Kidney epithelial cell (primary cell): ENCODE results near the gene NT5C2. TPM values are rescaled to one million over a fixed set of nuclear protein-coding genes. Genes with fewer than 3 reads are reported as not detected.

Source experiments
- DNase-seq: peaks from one replicate; pipeline ENCODE4 v3.0.0-alpha.2; 2010; ENCODE audit warnings: low read depth
- H3K27me3 ChIP-seq: 2 replicates; pipeline ENCODE4 v1.6.0; 2011; ENCODE audit warnings: low read length; ENCODE audit not compliant: control insufficient read depth, insufficient read depth
- H3K36me3 ChIP-seq: 2 replicates; pipeline ENCODE4 v1.5.1; 2011; ENCODE audit warnings: low read length; ENCODE audit not compliant: control insufficient read depth, insufficient read depth
- H3K4me3 ChIP-seq: 2 replicates; pipeline ENCODE4 v1.5.1; 2011; ENCODE audit warnings: low read depth, mild to moderate bottlenecking, control low read depth, low read length
- CTCF ChIP-seq: IDR thresholded peaks from 2 replicates; pipeline ENCODE4 v1.5.1; 2011; ENCODE audit warnings: mild to moderate bottlenecking, moderate library complexity, low read length, control low read depth, inconsistent platforms; ENCODE audit not compliant: insufficient read depth, poor library complexity, severe bottlenecking
- total RNA-seq: library from RNA; depleted of rRNA; stranded (reverse); fragments of >200 nt; gene quantifications from 2 replicates; pipeline ENCODE4 v1.2.3, GENCODE V29; 2015

NT5C2 gene
- total RNA-seq, 1 donor from 2014 or later: 90.7 TPM

- no peak for DNase-seq
- Histone ChIP-seq H3K27me3 (no peaks in the 10 kb centered on the region), H3K36me3 (no peaks in the 10 kb centered on the region), H3K4me3 (no peak overlapping the region)
- TF ChIP-seq CTCF: no peak
These were observed 81.8 kb downstream of the NT5C2 start for GRCh38 chr10:103111031-103111917.

DNA sequence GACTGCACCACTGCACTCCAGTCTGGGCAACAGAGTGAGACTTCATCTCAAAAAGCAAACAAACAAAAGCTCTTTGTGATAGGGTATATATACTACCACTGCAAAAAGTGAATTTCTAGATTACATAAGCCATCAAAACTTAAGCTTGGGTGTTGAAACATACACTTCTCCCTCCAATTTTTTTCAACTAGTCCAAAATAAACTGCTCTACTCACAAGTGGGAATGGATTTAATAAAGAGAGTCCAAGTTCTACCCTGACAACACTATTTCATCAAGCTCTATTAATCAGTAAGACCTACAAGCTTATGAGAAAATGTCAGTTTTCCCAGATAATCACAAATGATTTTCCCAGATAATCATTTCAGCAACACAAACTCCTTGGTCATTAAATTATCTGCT, 82.7 kb downstream of the NT5C2 start:
- H3K36me3 ChIP-seq: no peaks in the 10 kb centered on the region
- TF ChIP-seq CTCF: no peak
- H3K4me3 ChIP-seq: no peak overlapping the region
- H3K27me3 ChIP-seq: no peaks in the 10 kb centered on the region
- DNase-seq: no peak

DNA sequence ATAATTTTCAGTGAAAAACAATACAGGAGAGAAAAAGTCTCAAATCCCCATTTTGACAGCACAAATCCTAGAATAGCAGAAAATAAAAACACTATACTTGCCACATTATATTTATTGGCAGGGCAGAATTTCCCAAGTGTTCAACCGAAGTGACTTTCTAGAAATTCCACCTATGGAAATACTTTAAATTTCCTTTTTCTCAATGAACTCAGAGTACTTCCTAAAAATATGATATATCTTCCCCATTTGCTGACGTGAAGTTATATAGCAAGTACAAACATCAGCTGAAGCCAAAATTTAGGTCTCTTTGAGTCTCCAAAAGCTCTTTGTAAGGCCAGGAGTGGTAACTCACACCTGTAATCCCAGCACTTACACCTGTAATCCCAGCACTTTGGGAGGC, 83.3 kb downstream of the NT5C2 start:
- TF ChIP-seq CTCF: no peak
- Histone ChIP-seq H3K4me3 (no peak overlapping the region), H3K27me3 (no peaks in the 10 kb centered on the region), H3K36me3 (no peaks in the 10 kb centered on the region)
- DNase-seq: no peak

DNA sequence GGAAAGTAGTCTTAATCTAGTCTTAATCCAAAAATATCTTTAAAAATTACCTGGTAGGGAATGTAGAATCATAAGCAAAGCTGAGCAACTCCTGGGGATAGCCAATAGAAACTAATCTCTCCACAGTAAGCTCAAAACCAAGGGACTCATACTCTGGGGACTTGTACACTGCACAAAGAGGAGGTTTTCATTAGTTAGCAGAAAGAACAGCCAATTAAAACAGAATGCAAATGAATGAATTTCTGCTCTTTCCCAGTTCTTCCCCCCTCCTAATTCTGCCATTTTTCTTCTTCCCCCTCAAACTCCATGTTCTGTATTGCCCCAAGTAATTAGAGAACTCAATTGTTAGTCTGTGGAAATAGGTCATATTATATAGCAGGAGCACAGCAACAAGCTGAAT, 86.5 kb downstream of the NT5C2 start:
- H3K27me3 ChIP-seq: no peaks in the 10 kb centered on the region

DNA sequence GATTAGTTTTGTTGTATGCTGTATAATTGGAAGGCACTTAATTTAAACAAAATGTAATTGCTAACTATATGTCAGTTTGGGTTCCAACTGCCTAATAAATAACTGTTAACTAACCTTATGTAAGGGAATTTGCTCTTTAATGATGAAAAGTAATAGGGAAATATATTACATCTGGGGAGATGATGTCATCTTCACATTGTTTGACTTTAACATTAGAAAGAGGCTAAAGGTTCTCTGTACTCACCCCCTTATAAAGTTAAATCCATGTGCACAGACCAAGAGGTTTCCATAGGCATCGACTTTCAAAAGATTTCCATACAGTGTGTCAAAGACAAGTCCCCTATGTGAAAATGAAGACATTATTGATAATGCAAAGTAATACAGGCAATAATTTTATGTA, 87.6 kb downstream of the NT5C2 start:
- Histone ChIP-seq H3K36me3 (no peaks in the 10 kb centered on the region), H3K27me3 (no peaks in the 10 kb centered on the region), H3K4me3 (no peak overlapping the region)
- TF ChIP-seq CTCF: no peak
- DNase-seq: no peak

More for the DNA sequence above, 86.5 kb downstream of the NT5C2 start:
- DNase-seq: no peak
- Histone ChIP-seq H3K36me3 (no peaks in the 10 kb centered on the region), H3K4me3 (no peak overlapping the region)
- no peak for TF ChIP-seq CTCF

- no peaks in the 10 kb centered on the region for H3K36me3 ChIP-seq
- H3K4me3 ChIP-seq: no peak overlapping the region
- no peaks in the 10 kb centered on the region for H3K27me3 ChIP-seq
- TF ChIP-seq CTCF: no peak
- no peak for DNase-seq
These were observed 88.4 kb downstream of the NT5C2 start for GRCh38 chr10:103104721-103105120.
